ENCODE measurements around the gene GDAP1L1.
"Not testable (repeated sequence)": the region's sequence is repeated elsewhere in the genome, so short reads cannot be mapped to it uniquely, and the experiment has no call there.

GDAP1L1 gene

GRCh38 chr20:44299011-44299535 lies 52.0 kb downstream of the GDAP1L1 start:
- not testable (repeated sequence) for ATAC-seq (ENCODE audit: insufficient read depth, low read depth); H3K36me3 ChIP-seq (ENCODE audit: insufficient read depth, low read length)

GRCh38 chr20:44301285-44301684 lies 54.2 kb downstream of the GDAP1L1 start:
- no peak overlapping the region for H3K4me2 ChIP-seq (ENCODE audit: insufficient read depth, low read length)
- H3K27me3 ChIP-seq (ENCODE audit: insufficient read depth, low read length, poor library complexity): no peaks in the 10 kb centered on the region
- H3K9me3 ChIP-seq (ENCODE audit: insufficient read depth, low read length, severe bottlenecking): no peaks in the 10 kb centered on the region
- no peak overlapping the region for H2AFZ ChIP-seq (ENCODE audit: low read depth, low read length)
- H3K9ac ChIP-seq (ENCODE audit: low read depth, low read length): no peak overlapping the region
- ATAC-seq (ENCODE audit: insufficient read depth, low read depth) (no peak; the same call in 2 of the 3 replicates), DNase-seq (no peak)
- H3K4me3 ChIP-seq (ENCODE audit: low read depth in 1 of 2, low read length in 2 of 2): no peak overlapping the region
- TF ChIP-seq EZH2 (IDR thresholded peaks at IDR 0.05; ENCODE audit: borderline replicate concordance, low read depth, low read length, severe bottlenecking): no peak
- no peak for TF ChIP-seq CTCF (IDR thresholded peaks at IDR 0.05; ENCODE audit: borderline replicate concordance, extremely low read depth, low read length, poor library complexity, severe bottlenecking)
- no peak overlapping the region for H3K27ac ChIP-seq (ENCODE audit: low read length)
- no peaks in the 10 kb centered on the region for H3K4me1 ChIP-seq (ENCODE audit: insufficient read depth, low read length)
- H3K79me2 ChIP-seq (ENCODE audit: insufficient read depth, low read length): no peaks in the 10 kb centered on the region
- H3K36me3 ChIP-seq (ENCODE audit: insufficient read depth, low read length): no peaks in the 10 kb centered on the region
- H4K20me1 ChIP-seq (ENCODE audit: insufficient read depth, low read length): peaks cover 7% of the 10 kb centered on the region; the same call in 1 of the 2 replicates

More at GRCh38 chr20:44299011-44299535, 52.0 kb downstream of the GDAP1L1 start:
- H3K27ac ChIP-seq (ENCODE audit: low read length); H3K4me3 ChIP-seq (ENCODE audit: low read depth in 1 of 2, low read length in 2 of 2); H2AFZ ChIP-seq (ENCODE audit: low read depth, low read length); H3K27me3 ChIP-seq (ENCODE audit: insufficient read depth, low read length, poor library complexity); H4K20me1 ChIP-seq (ENCODE audit: insufficient read depth, low read length); H3K79me2 ChIP-seq (ENCODE audit: insufficient read depth, low read length); H3K9me3 ChIP-seq (ENCODE audit: insufficient read depth, low read length, severe bottlenecking); H3K4me2 ChIP-seq (ENCODE audit: insufficient read depth, low read length); H3K4me1 ChIP-seq (ENCODE audit: insufficient read depth, low read length); DNase-seq; H3K9ac ChIP-seq (ENCODE audit: low read depth, low read length): not testable (repeated sequence)

GRCh38 chr20:44302026-44302669 lies 55.0 kb downstream of the GDAP1L1 start:
- no peak for TF ChIP-seq CTCF (IDR thresholded peaks at IDR 0.05; ENCODE audit: borderline replicate concordance, extremely low read depth, low read length, poor library complexity, severe bottlenecking)
- no peak for TF ChIP-seq EZH2 (IDR thresholded peaks at IDR 0.05; ENCODE audit: borderline replicate concordance, low read depth, low read length, severe bottlenecking)
- DNase-seq: no peak
- Histone ChIP-seq H3K4me2 (ENCODE audit: insufficient read depth, low read length) (no peak overlapping the region), H3K36me3 (ENCODE audit: insufficient read depth, low read length) (no peaks in the 10 kb centered on the region), H3K27ac (ENCODE audit: low read length) (no peak overlapping the region), H4K20me1 (ENCODE audit: insufficient read depth, low read length) (peaks cover 5% of the 10 kb centered on the region; the same call in 1 of the 2 replicates), H3K9me3 (ENCODE audit: insufficient read depth, low read length, severe bottlenecking) (no peaks in the 10 kb centered on the region), H3K79me2 (ENCODE audit: insufficient read depth, low read length) (no peaks in the 10 kb centered on the region), H3K9ac (ENCODE audit: low read depth, low read length) (no peak overlapping the region), H3K4me1 (ENCODE audit: insufficient read depth, low read length) (no peaks in the 10 kb centered on the region), H3K27me3 (ENCODE audit: insufficient read depth, low read length, poor library complexity) (no peaks in the 10 kb centered on the region), H2AFZ (ENCODE audit: low read depth, low read length) (no peak overlapping the region), H3K4me3 (ENCODE audit: low read depth in 1 of 2, low read length in 2 of 2) (no peak overlapping the region)
- ATAC-seq (ENCODE audit: insufficient read depth, low read depth): no peak

GRCh38 chr20:44302736-44303135 lies 55.6 kb downstream of the GDAP1L1 start:
- Histone ChIP-seq H3K27me3 (ENCODE audit: insufficient read depth, low read length, poor library complexity) (no peaks in the 10 kb centered on the region), H4K20me1 (ENCODE audit: insufficient read depth, low read length) (peaks cover 4% of the 10 kb centered on the region; the same call in 1 of the 2 replicates), H3K9ac (ENCODE audit: low read depth, low read length) (no peak overlapping the region), H3K4me3 (ENCODE audit: low read depth in 1 of 2, low read length in 2 of 2) (no peak overlapping the region), H2AFZ (ENCODE audit: low read depth, low read length) (no peak overlapping the region), H3K36me3 (ENCODE audit: insufficient read depth, low read length) (no peaks in the 10 kb centered on the region), H3K4me1 (ENCODE audit: insufficient read depth, low read length) (no peaks in the 10 kb centered on the region), H3K9me3 (ENCODE audit: insufficient read depth, low read length, severe bottlenecking) (no peaks in the 10 kb centered on the region), H3K27ac (ENCODE audit: low read length) (no peak overlapping the region), H3K4me2 (ENCODE audit: insufficient read depth, low read length) (no peak overlapping the region), H3K79me2 (ENCODE audit: insufficient read depth, low read length) (no peaks in the 10 kb centered on the region)
- ATAC-seq (ENCODE audit: insufficient read depth, low read depth) (no peak), DNase-seq (no peak)
- TF ChIP-seq CTCF (IDR thresholded peaks at IDR 0.05; ENCODE audit: borderline replicate concordance, extremely low read depth, low read length, poor library complexity, severe bottlenecking) (no peak), EZH2 (IDR thresholded peaks at IDR 0.05; ENCODE audit: borderline replicate concordance, low read depth, low read length, severe bottlenecking) (no peak)
